GM21529 (cell line): ENCODE measurements around the gene MTFMT.

Source experiments
- ATAC-seq: cut with Tn5 transposase; IDR thresholded peaks from one replicate; pipeline ENCODE4 v1.9.1; 2021; ENCODE audit not compliant: unreplicated experiment

Gene MTFMT

DNA sequence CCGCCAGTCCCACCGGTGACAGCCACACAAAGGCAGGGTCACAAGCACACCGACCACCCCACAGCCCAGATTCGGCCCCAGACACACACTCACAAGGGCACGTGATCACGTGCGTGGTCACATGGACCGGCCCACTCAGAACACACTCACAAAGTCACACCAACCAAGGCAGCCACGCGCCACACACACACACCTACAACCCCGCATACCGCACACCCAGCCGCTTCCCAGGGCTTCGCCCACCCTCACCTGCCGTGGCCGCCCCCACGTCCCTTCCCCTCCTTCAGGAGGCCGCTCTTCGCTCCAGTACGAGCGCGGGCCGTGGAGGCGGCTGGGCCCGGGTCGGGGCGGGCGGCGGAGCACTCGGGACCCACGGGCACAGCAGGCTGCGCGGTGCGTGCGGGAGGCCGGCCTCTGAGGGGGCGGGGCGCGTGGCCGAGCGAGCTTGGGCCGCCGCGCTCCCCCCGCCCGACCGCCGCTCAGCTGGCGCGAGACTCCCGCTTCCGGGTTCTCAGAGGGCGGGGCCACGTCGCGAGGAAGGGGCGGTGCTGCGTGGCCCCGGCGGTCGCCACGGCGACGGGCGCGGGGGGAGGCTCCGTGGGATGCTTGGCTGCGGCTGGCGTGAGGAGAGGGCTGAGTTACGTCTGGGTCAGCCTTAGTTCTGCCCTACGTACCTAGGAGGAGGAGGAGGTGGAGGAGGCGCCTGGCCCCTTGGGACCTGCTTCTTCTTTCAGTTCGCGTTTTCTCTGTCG, 39.8 kb downstream of the MTFMT start, which contains the start of gene SPG21:
Gene SPG21 (minus strand): TSS at position 499 of the 752 bp plus-strand sequence. CDS start 6,345 bp downstream, outside the sequence.
- ATAC-seq: peak; percentile 93

- ATAC-seq: no peak
Observed at GRCh38 chr15:64987136-64987535, 42.3 kb downstream of the MTFMT start.

GRCh38 chr15:64985366-64986033, 43.9 kb downstream of the MTFMT start:
- ATAC-seq: no peak

DNA sequence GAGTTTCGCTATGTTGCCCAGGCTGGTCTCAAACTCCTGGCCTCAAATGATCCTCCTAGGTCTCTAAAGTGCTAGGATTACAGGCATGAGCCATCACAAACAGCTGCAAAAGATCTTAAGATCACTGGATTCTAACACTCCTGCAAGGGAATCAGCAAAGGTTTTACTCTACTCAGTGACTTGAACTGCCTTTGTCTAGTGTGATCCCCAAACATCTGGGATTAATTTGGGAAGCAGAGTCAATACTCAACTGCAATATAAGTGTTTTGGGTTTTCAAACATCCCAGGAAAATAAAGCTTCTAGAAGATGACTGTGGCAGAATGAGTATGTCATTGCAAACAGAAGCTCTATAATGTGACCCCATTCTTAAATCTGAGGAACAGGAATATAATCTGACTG, 47.0 kb downstream of the MTFMT start:
- no peak for ATAC-seq

DNA sequence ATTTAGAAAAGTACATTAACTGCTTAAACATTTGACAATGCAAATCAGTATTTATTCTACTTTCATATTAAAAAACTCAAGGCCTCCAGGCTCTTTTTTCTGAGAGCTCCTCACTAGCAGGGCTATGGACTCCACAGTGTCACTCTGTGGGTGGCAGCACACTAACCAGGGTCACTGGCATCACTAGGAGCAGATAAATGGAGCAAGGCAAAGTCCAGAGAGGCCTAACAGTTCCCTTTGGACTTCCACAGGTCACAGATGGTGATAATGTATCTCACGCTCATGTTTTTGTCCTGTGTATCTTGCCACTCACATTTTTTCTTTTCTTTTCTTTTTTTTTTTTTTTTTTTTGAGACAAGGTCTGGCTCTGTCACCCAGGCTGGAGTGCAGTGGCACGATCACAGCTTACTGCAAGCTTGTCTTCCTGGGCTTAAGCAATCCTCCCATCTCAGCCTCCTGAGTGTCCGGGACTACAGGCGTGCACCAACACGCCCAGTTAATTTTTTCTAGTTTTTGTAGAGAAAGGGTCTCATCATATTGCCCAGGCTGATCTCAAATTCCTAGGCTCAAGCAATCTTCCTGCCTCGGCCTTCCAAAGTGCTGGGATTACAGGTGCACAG, 47.5 kb downstream of the MTFMT start:
- no peak for ATAC-seq

DNA sequence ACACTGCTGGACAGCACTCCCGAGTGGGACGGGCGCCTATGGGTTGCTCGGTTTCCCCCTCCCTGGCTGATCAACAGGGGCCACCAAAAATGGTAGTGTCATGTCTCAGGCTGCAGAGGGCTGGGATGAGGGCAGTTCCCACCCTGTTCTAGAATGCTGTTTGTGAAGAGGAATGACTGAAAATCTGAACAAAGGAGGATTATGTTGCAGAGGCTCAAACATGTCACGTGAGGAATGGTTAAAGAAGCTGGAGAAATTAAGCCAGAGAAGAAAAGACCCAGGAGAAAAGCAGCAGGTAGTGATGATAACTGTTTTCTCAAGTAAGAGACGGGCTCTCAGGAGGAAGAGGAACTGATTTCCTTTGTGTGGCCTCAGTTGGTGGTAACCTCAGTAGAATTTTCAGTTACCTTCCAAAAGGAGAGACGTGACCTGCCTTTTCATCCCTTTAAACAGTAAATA, 50.2 kb downstream of the MTFMT start:
- ATAC-seq: no peak

DNA sequence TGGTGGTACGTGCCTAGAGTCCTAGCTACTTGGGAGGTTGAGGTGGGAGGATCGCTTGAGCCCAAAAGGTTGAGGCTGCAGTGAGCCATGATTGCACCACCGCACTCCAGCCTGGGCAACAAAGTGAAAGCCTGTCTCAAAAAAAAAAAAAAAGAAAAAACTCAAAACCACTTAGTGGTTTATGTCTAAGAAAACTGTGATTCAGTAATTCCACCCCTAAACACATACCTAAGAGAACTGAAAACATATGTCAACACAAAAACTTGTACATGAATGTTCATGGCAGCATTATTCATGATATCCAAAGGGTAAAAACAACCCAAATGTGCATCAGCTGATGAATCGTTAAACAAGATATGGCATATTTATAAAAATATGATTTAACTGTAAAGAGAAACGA, 54.0 kb downstream of the MTFMT start:
- ATAC-seq: no peak

DNA sequence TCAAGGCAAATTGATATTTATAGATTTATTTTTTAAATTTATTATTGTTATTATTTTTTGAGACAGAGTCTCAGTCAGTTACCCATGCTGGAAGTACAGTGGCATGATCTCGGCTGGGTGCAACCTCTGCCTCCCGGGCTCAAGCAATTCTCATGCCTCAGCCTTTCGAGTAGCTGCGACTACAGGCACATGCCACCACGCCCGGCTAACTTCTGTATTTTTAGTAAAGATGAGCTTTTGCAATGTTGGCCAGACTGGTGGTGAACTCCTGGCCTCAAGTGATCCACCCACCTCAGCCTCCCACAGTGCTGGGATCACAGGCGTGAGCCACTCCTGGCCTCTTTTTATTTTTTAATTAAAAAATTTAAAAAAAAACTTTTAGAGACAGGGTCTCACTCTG, 58.7 kb downstream of the MTFMT start:
- ATAC-seq: no peak

DNA sequence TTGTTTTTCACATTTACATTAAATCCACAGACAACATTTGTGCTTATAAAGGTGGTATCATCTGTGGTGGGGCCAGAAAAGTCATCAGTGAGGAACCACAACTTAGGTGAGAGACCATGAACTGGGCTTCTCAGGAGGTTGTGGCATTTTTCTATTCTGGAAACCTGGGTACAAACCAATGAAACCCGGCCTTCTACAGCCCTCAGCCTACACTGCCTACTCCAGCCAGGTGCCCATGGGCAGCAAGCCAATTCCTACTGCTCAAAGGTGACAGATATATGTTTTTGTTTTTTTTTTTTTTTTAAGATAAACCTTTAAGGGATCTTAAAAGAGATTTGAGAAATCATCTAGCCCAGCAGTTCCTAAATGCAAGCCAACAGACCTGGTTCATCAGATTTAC, 60.0 kb downstream of the MTFMT start:
- ATAC-seq: no peak

DNA sequence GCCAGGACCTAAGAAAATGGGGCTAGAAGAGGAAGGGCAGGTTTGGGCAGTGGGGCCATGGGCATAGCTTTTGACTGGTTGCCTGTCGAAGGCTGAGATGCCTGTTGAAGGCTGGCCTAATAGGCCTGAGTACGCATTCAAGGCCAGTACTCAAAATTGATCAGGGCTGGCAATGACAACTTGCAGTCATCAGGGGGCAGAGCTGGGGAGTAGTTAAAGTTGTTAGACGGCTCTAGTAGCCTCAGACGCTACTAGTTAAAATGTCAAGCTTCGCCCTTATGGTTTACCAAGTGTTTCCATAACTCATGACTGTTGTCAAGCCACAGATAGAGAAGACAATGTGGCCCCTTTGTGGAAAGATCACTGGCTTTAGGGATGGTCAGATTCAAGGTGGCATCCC, 68.4 kb downstream of the MTFMT start:
- no peak for ATAC-seq

DNA sequence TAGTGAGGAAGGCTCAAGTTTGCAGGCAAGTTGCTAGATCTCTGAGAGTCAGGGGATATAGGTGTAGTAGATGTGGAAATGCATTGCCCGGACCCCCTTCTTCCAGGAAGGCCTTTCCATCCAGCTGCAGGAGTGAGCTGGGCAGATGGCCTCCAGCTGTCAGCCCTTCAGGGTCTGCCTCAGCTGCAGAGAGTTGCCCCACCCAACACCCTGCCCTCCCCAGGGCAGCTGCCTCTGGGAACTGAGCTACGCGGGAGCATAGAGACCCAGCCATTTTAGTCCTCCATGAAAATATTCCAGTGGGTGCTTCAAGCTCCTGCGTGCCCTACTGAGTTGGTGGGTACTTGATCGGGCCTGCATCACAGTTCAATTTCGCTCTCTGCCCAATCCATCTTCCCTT, 69.3 kb downstream of the MTFMT start:
- no peak for ATAC-seq

DNA sequence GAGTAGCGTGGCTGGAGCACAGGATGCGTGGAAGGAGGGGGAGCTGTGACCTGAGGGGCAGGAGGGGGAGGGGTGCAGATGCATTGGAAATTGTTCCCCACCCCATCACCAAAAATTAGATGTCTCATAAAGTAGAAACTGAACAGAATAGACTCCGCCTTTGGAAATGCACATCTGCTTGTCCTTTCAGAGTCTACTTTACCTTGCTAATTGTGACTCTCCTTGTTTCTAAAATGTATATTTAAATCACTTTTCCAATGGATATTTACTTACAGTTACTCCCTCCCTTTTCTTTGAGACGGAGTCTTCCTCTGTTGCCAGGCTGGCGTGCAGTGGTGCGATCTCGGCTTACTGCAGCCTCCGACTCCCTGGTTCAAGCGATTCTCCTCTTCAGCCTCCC, 70.3 kb downstream of the MTFMT start:
- ATAC-seq: no peak

- no peak for ATAC-seq
Observed at GRCh38 chr15:64954395-64954794, 75.0 kb downstream of the MTFMT start.

GRCh38 chr15:64951777-64952418, 77.5 kb downstream of the MTFMT start:
- ATAC-seq: no peak
